ENCODE measurements around the gene SELENON. TPM values are rescaled to one million over a fixed set of nuclear protein-coding genes. Genes with fewer than 3 reads are reported as not detected.
A peak's percentile ranks its signal among the peaks of the same experiment; 100 is the strongest.

The SELENON gene
- total and polyA plus RNA-seq, 7 experiments from 2014 or later = 2.6 to 27.7 (median 25.2) TPM

GRCh38 chr1:25763493-25763892 is 36.5 kb upstream of the SELENON start:
- Histone ChIP-seq H3K4me3 (ENCODE audit: low read length) (no peak overlapping the region), H3K9me3 (ENCODE audit: control insufficient read depth in 2 of 3, low read length in 3 of 3) (no peaks in the 10 kb centered on the region), H3K4me1 (ENCODE audit: control insufficient read depth in 2 of 2, insufficient read depth in 2 of 2, low read length in 2 of 2) (peaks cover 0 to 25% of the 10 kb centered on the region in 2 donors), H3K27me3 (ENCODE audit: control insufficient read depth in 2 of 2, insufficient read depth in 2 of 2, low read length in 2 of 2) (no peaks in the 10 kb centered on the region), H3K27ac (ENCODE audit: low read depth, low read length) (peak overlapping the region; percentile 18), H3K36me3 (ENCODE audit: control insufficient read depth in 2 of 3, insufficient read depth in 3 of 3, low read length in 3 of 3) (peaks cover 0 to 47% (median 4%) of the 10 kb centered on the region in 3 experiments)
- Mint-ChIP-seq H3K27ac (peak overlapping the region in 8 of 9 donors; percentile 69 to 96 (median 89)), H3K27me3 (peaks cover 0 to 5% (median 0%) of the 10 kb centered on the region in 5 donors), H3K4me3 (no peak overlapping the region), H3K4me1 (peaks cover 0 to 47% (median 36%) of the 10 kb centered on the region in 7 donors), H3K36me3 (peaks cover 0 to 32% (median 12%) of the 10 kb centered on the region in 5 donors), H3K9me3 (peaks cover 0 to 5% (median 0%) of the 10 kb centered on the region in 11 donors)
- no peak for ATAC-seq
- intact Hi-C loops (cut with micrococcal nuclease) = no loop called here
- ChIA-PET CTCF (no interaction called here), POLR2A (interaction anchor here (1.9 kb wide), 1 partner anchor 11 kb away, joined by 13 read pairs; no protein-coding TSS in a partner anchor)
- DNase-seq = no peak

GRCh38 chr1:25765136-25765922 is 34.7 kb upstream of the SELENON start:
- peaks cover 0 to 64% (median 46%) of the 10 kb centered on the region in 7 donors for H3K4me1 Mint-ChIP-seq
- H3K4me3 ChIP-seq (ENCODE audit: low read length) = no peak overlapping the region
- H3K4me3 Mint-ChIP-seq = peak overlapping the region in 8 of 10 donors; percentile 5 to 66 (median 46)
- DNase-seq (no peak), ATAC-seq (no peak)
- no peaks in the 10 kb centered on the region for H3K27me3 ChIP-seq (ENCODE audit: control insufficient read depth in 2 of 2, insufficient read depth in 2 of 2, low read length in 2 of 2)
- intact Hi-C loops (cut with micrococcal nuclease) = no loop called here
- H3K4me1 ChIP-seq (ENCODE audit: control insufficient read depth in 2 of 2, insufficient read depth in 2 of 2, low read length in 2 of 2) = peaks cover 0 to 42% of the 10 kb centered on the region in 2 donors
- CTCF ChIA-PET = interaction anchor here (1.4 kb wide), 1 partner anchor 39 kb away, joined by 3 read pairs; no protein-coding TSS in a partner anchor
- H3K36me3 ChIP-seq (ENCODE audit: control insufficient read depth in 2 of 3, insufficient read depth in 3 of 3, low read length in 3 of 3) = peaks cover 0 to 38% (median 0%) of the 10 kb centered on the region in 3 experiments
- POLR2A ChIA-PET = interaction anchor here (0.6 to 2.0 kb wide), 6 partner anchors 8 to 145 kb away, joined by 3 to 17 read pairs (median 4); no protein-coding TSS in a partner anchor
- H3K36me3 Mint-ChIP-seq = peaks cover 0 to 21% (median 10%) of the 10 kb centered on the region in 5 donors
- peak overlapping the region in 8 of 9 donors; percentile 87 to 96 (median 93) for H3K27ac Mint-ChIP-seq
- H3K27ac ChIP-seq (ENCODE audit: low read depth, low read length) = peak overlapping the region; percentile 71
- peaks cover 0 to 10% (median 0%) of the 10 kb centered on the region in 5 donors for H3K27me3 Mint-ChIP-seq
- no peaks in the 10 kb centered on the region for H3K9me3 ChIP-seq (ENCODE audit: control insufficient read depth in 2 of 3, low read length in 3 of 3)
- peaks cover 0 to 5% (median 0%) of the 10 kb centered on the region in 11 donors for H3K9me3 Mint-ChIP-seq

GRCh38 chr1:25765923-25766589 is 33.9 kb upstream of the SELENON start:
- Mint-ChIP-seq H3K27me3 (peaks cover 0 to 15% (median 0%) of the 10 kb centered on the region in 5 donors), H3K27ac (peak overlapping the region in 8 of 9 donors; percentile 87 to 96 (median 93)), H3K36me3 (peaks cover 0 to 21% (median 11%) of the 10 kb centered on the region in 5 donors), H3K9me3 (peaks cover 0 to 5% (median 0%) of the 10 kb centered on the region in 11 donors), H3K4me1 (peaks cover 0 to 71% (median 48%) of the 10 kb centered on the region in 7 donors), H3K4me3 (peak overlapping the region in 9 of 10 donors; percentile 5 to 66 (median 48))
- no peaks in the 10 kb centered on the region for H3K9me3 ChIP-seq (ENCODE audit: control insufficient read depth in 2 of 3, low read length in 3 of 3)
- ChIA-PET CTCF (interaction anchor here (1.4 kb wide), 1 partner anchor 40 kb away, joined by 3 read pairs; no protein-coding TSS in a partner anchor), POLR2A (interaction anchor here (0.6 to 2.0 kb wide), 7 partner anchors 8 to 145 kb away, joined by 3 to 17 read pairs (median 3); no protein-coding TSS in a partner anchor)
- no peak overlapping the region for H3K4me3 ChIP-seq (ENCODE audit: low read length)
- intact Hi-C loops (cut with micrococcal nuclease) = loop anchor here in 1 of 2 donors (1.0 kb wide), 1 partner anchor 8 kb away; no protein-coding TSS in a partner anchor
- peak; percentile 60 for ATAC-seq
- H3K36me3 ChIP-seq (ENCODE audit: control insufficient read depth in 2 of 3, insufficient read depth in 3 of 3, low read length in 3 of 3) = peaks cover 0 to 32% (median 0%) of the 10 kb centered on the region in 3 experiments
- H3K4me1 ChIP-seq (ENCODE audit: control insufficient read depth in 2 of 2, insufficient read depth in 2 of 2, low read length in 2 of 2) = peaks cover 0 to 50% of the 10 kb centered on the region in 2 donors
- H3K27ac ChIP-seq (ENCODE audit: low read depth, low read length) = peak overlapping the region; percentile 71
- no peaks in the 10 kb centered on the region for H3K27me3 ChIP-seq (ENCODE audit: control insufficient read depth in 2 of 2, insufficient read depth in 2 of 2, low read length in 2 of 2)
- peak in 7 of 9 donors; percentile 35 to 63 (median 46) for DNase-seq

- H3K4me1 Mint-ChIP-seq = peaks cover 6 to 79% (median 57%) of the 10 kb centered on the region in 7 donors
- peaks cover 0 to 58% of the 10 kb centered on the region in 2 donors for H3K4me1 ChIP-seq (ENCODE audit: control insufficient read depth in 2 of 2, insufficient read depth in 2 of 2, low read length in 2 of 2)
- no peak for DNase-seq
- H3K27me3 ChIP-seq (ENCODE audit: control insufficient read depth in 2 of 2, insufficient read depth in 2 of 2, low read length in 2 of 2) = no peaks in the 10 kb centered on the region
- H3K9me3 ChIP-seq (ENCODE audit: control insufficient read depth in 2 of 3, low read length in 3 of 3) = no peaks in the 10 kb centered on the region
- POLR2A ChIA-PET = interaction anchor here (1.0 to 2.0 kb wide), 5 partner anchors 8 to 35 kb away, joined by 3 to 17 read pairs (median 4); no protein-coding TSS in a partner anchor
- H3K9me3 Mint-ChIP-seq = peaks cover 0 to 2% (median 0%) of the 10 kb centered on the region in 11 donors
- peaks cover 0 to 23% (median 0%) of the 10 kb centered on the region in 5 donors for H3K27me3 Mint-ChIP-seq
- intact Hi-C loops (cut with micrococcal nuclease) = loop anchor here in 1 of 2 donors (1.0 kb wide), 1 partner anchor 7 kb away; no protein-coding TSS in a partner anchor
- no peak overlapping the region for H3K4me3 ChIP-seq (ENCODE audit: low read length)
- H3K36me3 ChIP-seq (ENCODE audit: control insufficient read depth in 2 of 3, insufficient read depth in 3 of 3, low read length in 3 of 3) = peaks cover 0 to 32% (median 0%) of the 10 kb centered on the region in 3 experiments
- peak overlapping the region; percentile 71 for H3K27ac ChIP-seq (ENCODE audit: low read depth, low read length)
- H3K4me3 Mint-ChIP-seq = peak overlapping the region in 4 of 10 donors; percentile 22 to 63 (median 48)
- peaks cover 0 to 23% (median 15%) of the 10 kb centered on the region in 5 donors for H3K36me3 Mint-ChIP-seq
- ATAC-seq = no peak
- peak overlapping the region in 8 of 9 donors; percentile 87 to 97 (median 94) for H3K27ac Mint-ChIP-seq
- CTCF ChIA-PET = interaction anchor here (1.4 kb wide), 1 partner anchor 41 kb away, joined by 3 read pairs; no protein-coding TSS in a partner anchor
These were observed 33.1 kb upstream of the SELENON start for GRCh38 chr1:25766721-25767436.

- POLR2A ChIA-PET = interaction anchor here (2.0 kb wide), 1 partner anchor 8 kb away, joined by 17 read pairs; no protein-coding TSS in a partner anchor
- Mint-ChIP-seq H3K4me1 (peaks cover 6 to 85% (median 62%) of the 10 kb centered on the region in 7 donors), H3K36me3 (peaks cover 0 to 26% (median 17%) of the 10 kb centered on the region in 5 donors), H3K4me3 (peak overlapping the region in 2 of 10 donors; percentile 21 to 41), H3K27ac (peak overlapping the region in 8 of 9 donors; percentile 65 to 97 (median 92)), H3K9me3 (peaks cover 0 to 4% (median 0%) of the 10 kb centered on the region in 11 donors), H3K27me3 (peaks cover 0 to 27% (median 0%) of the 10 kb centered on the region in 5 donors)
- DNase-seq (no peak), ATAC-seq (no peak)
- H3K9me3 ChIP-seq (ENCODE audit: control insufficient read depth in 2 of 3, low read length in 3 of 3) = no peaks in the 10 kb centered on the region
- CTCF ChIA-PET = no interaction called here
- intact Hi-C loops (cut with micrococcal nuclease) = no loop called here
- H3K36me3 ChIP-seq (ENCODE audit: control insufficient read depth in 2 of 3, insufficient read depth in 3 of 3, low read length in 3 of 3) = peaks cover 0 to 33% (median 0%) of the 10 kb centered on the region in 3 experiments
- no peak overlapping the region for H3K4me3 ChIP-seq (ENCODE audit: low read length)
- H3K4me1 ChIP-seq (ENCODE audit: control insufficient read depth in 2 of 2, insufficient read depth in 2 of 2, low read length in 2 of 2) = peaks cover 0 to 63% of the 10 kb centered on the region in 2 donors
- H3K27me3 ChIP-seq (ENCODE audit: control insufficient read depth in 2 of 2, insufficient read depth in 2 of 2, low read length in 2 of 2) = no peaks in the 10 kb centered on the region
- peak overlapping the region; percentile 19 for H3K27ac ChIP-seq (ENCODE audit: low read depth, low read length)
These were observed 32.6 kb upstream of the SELENON start for GRCh38 chr1:25767437-25767770.

Data from naive thymus-derived CD4-positive, alpha-beta T cell (primary cell).